IPS-15b (cell line): ENCODE results near the gene ARID4A.
"Not testable (repeated sequence)": the region's sequence is repeated elsewhere in the genome, so short reads cannot be mapped to it uniquely, and the experiment has no call there.

Experiments used
- H3K27me3 ChIP-seq: one replicate; pipeline ENCODE4 v1.6.1; 2013; ENCODE audit warnings: low read length; ENCODE audit not compliant: control insufficient read depth, insufficient read depth
- H3K36me3 ChIP-seq: one replicate; pipeline ENCODE4 v1.6.1; 2013; ENCODE audit warnings: low read length; ENCODE audit not compliant: control insufficient read depth, insufficient read depth
- H3K4me1 ChIP-seq: one replicate; pipeline ENCODE4 v1.6.1; 2013; ENCODE audit warnings: mild to moderate bottlenecking, low read length; ENCODE audit not compliant: control insufficient read depth, insufficient read depth
- H3K4me3 ChIP-seq: one replicate; pipeline ENCODE4 v1.5.1; 2013; ENCODE audit warnings: low read depth, low read length
- H3K9ac ChIP-seq: one replicate; pipeline ENCODE4 v1.6.1; 2013; ENCODE audit warnings: low read depth, mild to moderate bottlenecking, low read length
- H3K9me3 ChIP-seq: one replicate; pipeline ENCODE4 v1.6.1; 2013; ENCODE audit warnings: mild to moderate bottlenecking, low read length; ENCODE audit not compliant: control insufficient read depth, insufficient read depth

The ARID4A gene

GRCh38 chr14:58332561-58332960 is 34.2 kb downstream of the ARID4A start:
- H3K4me1 ChIP-seq, result no peaks in the 10 kb centered on the region
- H3K36me3 ChIP-seq, result no peaks in the 10 kb centered on the region
- no peak overlapping the region for H3K9ac ChIP-seq
- no peaks in the 10 kb centered on the region for H3K9me3 ChIP-seq
- no peak overlapping the region for H3K4me3 ChIP-seq
- H3K27me3 ChIP-seq, result no peaks in the 10 kb centered on the region

DNA sequence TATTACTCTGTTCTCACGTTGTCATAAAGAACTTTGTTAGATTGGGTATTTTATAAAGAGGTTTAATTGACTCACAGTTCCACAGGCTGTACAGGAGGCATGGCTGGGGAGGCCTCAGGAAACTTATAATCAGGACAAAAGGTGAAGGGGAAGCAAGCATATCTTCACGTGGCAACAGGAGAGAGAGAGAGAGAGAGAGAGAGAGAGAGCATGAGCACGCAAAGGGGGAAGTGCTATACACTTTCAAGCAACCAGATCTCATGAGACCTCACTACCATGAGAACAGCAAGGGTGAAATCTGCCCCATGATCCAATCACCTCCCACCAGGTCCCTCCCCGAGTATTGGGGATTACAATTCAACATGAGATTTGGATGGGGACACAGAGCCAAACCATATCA is 41.3 kb downstream of the ARID4A start:
- H3K9ac ChIP-seq, H3K9me3 ChIP-seq, H3K4me3 ChIP-seq, H3K4me1 ChIP-seq, H3K27me3 ChIP-seq, H3K36me3 ChIP-seq: not testable (repeated sequence)

- H3K36me3 ChIP-seq, result peaks cover 3% of the 10 kb centered on the region
Observed at GRCh38 chr14:58341152-58341748, 42.9 kb downstream of the ARID4A start.

DNA sequence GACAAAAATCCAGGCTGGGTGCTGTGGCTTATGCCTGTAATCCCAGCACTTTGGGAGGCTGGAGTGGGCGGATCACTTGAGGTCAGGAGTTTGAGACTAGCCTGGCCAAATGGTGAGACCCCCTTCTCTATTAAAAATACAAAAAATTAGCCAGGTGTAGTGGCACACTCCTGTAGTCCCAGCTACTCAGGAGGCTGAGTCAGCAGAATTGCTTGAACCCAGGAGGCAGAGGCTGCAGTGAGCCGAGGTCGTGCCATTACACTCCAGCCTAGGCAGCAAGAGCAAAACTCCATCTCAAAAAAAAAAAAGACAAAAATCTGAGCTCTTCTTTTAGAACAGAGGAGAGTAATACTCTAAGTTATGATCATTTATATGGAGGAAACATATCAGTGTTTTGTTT is 45.2 kb downstream of the ARID4A start:
- H3K36me3 ChIP-seq, H3K9ac ChIP-seq, H3K4me1 ChIP-seq, H3K27me3 ChIP-seq, H3K9me3 ChIP-seq, H3K4me3 ChIP-seq: not testable (repeated sequence)

More at GRCh38 chr14:58341152-58341748, 42.9 kb downstream of the ARID4A start:
- H3K9ac ChIP-seq, result no peak overlapping the region
- H3K27me3 ChIP-seq, result no peaks in the 10 kb centered on the region
- no peak overlapping the region for H3K4me3 ChIP-seq
- H3K4me1 ChIP-seq, result no peaks in the 10 kb centered on the region
- no peaks in the 10 kb centered on the region for H3K9me3 ChIP-seq

DNA sequence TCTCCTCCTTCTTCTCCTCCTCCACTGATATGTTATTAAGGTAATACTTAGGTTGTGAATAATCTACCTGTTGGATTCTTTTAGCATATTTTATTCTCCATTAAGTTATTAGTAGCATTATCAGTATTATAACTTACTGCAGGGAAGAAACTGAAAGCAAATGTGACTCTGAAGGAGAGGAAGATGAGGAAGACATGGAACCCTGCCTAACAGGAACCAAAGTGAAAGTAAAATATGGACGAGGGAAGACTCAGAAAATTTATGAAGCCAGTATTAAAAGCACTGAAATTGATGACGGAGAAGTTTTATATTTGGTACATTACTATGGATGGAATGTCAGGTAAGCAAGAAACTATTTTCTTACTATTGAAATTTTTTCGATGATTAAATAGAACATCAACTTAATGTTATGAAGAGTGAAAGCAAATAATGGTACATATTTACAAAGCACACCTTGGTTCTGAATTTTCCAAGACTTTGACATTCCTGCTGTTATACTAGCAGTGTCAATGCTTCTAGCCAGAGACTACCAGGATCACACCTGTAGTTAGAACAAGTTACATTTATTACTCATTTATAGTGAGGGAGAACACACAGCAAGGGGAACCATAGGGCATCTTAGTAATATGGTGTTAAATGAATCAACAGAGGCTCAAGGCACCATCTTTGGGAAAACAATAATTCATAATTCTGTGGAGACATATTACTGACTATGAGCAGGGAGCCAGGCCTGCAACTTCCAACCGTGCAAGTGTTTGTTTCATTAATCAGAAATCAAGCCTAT is 55.4 kb downstream of the ARID4A start:
- Histone ChIP-seq H3K4me3 (no peak overlapping the region), H3K4me1 (no peaks in the 10 kb centered on the region), H3K36me3 (no peaks in the 10 kb centered on the region), H3K9ac (no peak overlapping the region), H3K27me3 (no peaks in the 10 kb centered on the region), H3K9me3 (no peaks in the 10 kb centered on the region)

- Histone ChIP-seq H3K4me3 (no peak overlapping the region), H3K9me3 (no peaks in the 10 kb centered on the region), H3K4me1 (no peaks in the 10 kb centered on the region), H3K9ac (no peak overlapping the region), H3K27me3 (no peaks in the 10 kb centered on the region), H3K36me3 (no peaks in the 10 kb centered on the region)
Observed at GRCh38 chr14:58354808-58355207, 56.5 kb downstream of the ARID4A start.

DNA sequence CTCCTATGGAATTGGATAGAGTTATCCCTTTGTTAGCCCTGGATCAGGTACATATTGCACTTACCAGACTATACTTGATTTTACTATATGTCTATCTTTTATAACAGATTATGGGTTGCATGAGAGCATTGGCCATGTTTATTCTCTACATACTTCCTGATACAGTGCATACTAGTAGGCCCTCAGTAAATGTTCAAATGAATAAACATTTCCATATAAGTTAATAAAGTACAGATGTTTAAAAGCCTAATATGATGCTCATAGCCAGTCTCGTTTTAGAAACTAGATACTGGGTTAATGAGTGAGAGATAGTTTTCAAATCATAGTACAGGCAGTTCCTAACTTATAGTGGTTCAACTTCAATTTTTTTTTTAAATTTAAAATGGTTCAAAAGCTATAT is 57.9 kb downstream of the ARID4A start:
- Histone ChIP-seq H3K4me1 (no peaks in the 10 kb centered on the region), H3K36me3 (no peaks in the 10 kb centered on the region), H3K27me3 (no peaks in the 10 kb centered on the region), H3K4me3 (no peak overlapping the region), H3K9me3 (no peaks in the 10 kb centered on the region), H3K9ac (no peak overlapping the region)

DNA sequence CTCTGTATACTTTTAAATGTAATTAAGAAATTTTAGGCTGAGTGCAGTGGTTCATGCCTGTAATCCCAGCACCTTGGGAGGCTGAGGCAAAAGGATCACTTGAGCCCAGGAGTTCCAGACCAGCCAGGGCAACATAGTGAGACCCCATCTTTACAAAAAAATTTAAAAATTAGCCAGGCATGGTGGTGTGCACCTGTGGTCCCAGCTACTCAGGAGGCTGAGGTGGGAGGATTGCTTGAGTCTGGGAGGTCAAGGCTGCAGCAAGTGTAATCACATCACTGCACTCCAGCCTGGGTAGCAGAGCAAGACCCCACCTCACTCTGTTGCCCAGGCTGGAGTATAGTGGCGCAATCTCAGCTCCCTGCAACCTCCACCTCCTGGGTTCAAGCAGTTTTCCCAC is 63.9 kb downstream of the ARID4A start:
- H3K9ac ChIP-seq, H3K27me3 ChIP-seq, H3K9me3 ChIP-seq, H3K4me1 ChIP-seq, H3K36me3 ChIP-seq, H3K4me3 ChIP-seq: not testable (repeated sequence)

- Histone ChIP-seq H3K9me3 (no peaks in the 10 kb centered on the region), H3K4me1 (no peaks in the 10 kb centered on the region), H3K36me3 (peaks cover 3% of the 10 kb centered on the region), H3K4me3 (no peak overlapping the region), H3K9ac (no peak overlapping the region), H3K27me3 (no peaks in the 10 kb centered on the region)
Observed at GRCh38 chr14:58362798-58363412, 64.5 kb downstream of the ARID4A start.

DNA sequence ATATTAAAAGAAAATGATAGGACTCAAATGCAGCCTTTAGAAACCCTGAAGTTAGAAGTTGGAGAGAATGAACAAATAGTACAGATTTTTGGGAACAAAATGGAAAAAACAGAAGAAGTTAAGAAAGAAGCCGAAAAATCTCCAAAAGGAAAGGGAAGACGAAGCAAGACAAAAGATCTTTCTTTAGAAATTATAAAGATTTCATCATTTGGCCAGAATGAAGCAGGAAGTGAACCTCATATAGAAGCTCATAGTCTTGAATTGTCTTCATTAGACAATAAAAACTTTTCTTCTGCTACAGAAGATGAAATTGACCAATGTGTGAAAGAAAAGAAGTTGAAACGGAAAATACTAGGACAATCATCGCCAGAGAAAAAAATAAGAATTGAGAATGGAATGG is 66.0 kb downstream of the ARID4A start:
- H3K9ac ChIP-seq, result no peak overlapping the region
- H3K4me1 ChIP-seq, result no peaks in the 10 kb centered on the region
- H3K9me3 ChIP-seq, result no peaks in the 10 kb centered on the region
- no peak overlapping the region for H3K4me3 ChIP-seq
- H3K36me3 ChIP-seq, result peaks cover 3% of the 10 kb centered on the region
- H3K27me3 ChIP-seq, result no peaks in the 10 kb centered on the region

- no peaks in the 10 kb centered on the region for H3K27me3 ChIP-seq
- H3K4me1 ChIP-seq, result no peaks in the 10 kb centered on the region
Observed at GRCh38 chr14:58367296-58367695, 68.9 kb downstream of the ARID4A start.

DNA sequence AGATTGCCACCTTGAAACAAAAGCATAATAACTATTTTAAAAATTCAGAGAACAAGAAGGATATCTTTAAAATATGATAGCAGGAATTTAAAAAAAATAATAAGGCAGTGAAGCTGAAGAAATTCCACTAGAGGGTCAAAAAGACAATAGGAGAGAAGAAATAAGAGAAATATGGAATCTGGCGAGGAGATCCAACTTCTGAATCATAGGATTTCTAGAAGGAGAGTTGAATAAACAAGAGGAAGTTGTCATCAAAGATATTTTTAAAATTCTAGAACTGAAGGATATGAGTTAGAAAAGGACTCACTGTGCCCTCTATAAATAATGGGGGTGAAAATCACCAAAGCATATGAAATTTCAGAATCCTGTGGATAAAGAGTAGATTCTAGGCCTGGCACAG is 70.6 kb downstream of the ARID4A start:
- Histone ChIP-seq H3K27me3 (no peaks in the 10 kb centered on the region), H3K36me3 (peaks cover 8% of the 10 kb centered on the region)

More at GRCh38 chr14:58367296-58367695, 68.9 kb downstream of the ARID4A start:
- Histone ChIP-seq H3K9ac (no peak overlapping the region), H3K4me3 (no peak overlapping the region), H3K9me3 (no peaks in the 10 kb centered on the region), H3K36me3 (peaks cover 8% of the 10 kb centered on the region)

More for the DNA sequence above, 70.6 kb downstream of the ARID4A start:
- H3K9ac ChIP-seq, result no peak overlapping the region
- no peaks in the 10 kb centered on the region for H3K4me1 ChIP-seq
- no peaks in the 10 kb centered on the region for H3K9me3 ChIP-seq
- no peak overlapping the region for H3K4me3 ChIP-seq
